HepG2 (cell line): ENCODE results near the gene MYLK.

Source experiments
- CCAR2 ChIP-seq: fragments of 200-400 bp; formaldehyde crosslinking; optimal IDR thresholded peaks from 2 replicates; pipeline ENCODE3; 2018; ENCODE audit warnings: low read depth, mild to moderate bottlenecking, low read length, moderate library complexity
- TF ChIP-seq, protein P1 (sequence below): sonication (generic); formaldehyde crosslinking; IDR thresholded peaks from 2 replicates; pipeline ENCODE4 v1.5.0; 2020; ENCODE audit warnings: mild to moderate bottlenecking, missing genetic modification reagents, moderate library complexity

DNA sequence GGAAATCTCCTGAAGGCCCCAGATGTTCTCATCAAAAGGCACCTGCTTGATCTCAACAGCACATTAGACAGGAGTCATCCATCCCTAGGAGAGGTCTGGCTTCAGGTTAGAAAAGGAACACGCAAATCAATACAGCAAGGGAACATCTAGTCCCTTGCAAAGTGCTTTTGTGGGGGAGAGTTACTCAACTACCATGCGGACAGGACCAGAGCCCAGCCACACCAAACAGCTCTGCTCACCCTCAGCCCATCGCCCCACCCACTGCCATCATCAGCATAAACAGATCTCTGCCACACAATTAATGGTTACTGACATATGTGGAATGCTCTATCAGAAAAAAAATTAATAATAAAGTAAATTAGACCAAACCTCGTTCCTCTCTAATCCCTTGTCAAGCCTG, 85.6 kb downstream of the MYLK start:
- no peak for TF ChIP-seq CCAR2
- TF ChIP-seq, protein P1, sequence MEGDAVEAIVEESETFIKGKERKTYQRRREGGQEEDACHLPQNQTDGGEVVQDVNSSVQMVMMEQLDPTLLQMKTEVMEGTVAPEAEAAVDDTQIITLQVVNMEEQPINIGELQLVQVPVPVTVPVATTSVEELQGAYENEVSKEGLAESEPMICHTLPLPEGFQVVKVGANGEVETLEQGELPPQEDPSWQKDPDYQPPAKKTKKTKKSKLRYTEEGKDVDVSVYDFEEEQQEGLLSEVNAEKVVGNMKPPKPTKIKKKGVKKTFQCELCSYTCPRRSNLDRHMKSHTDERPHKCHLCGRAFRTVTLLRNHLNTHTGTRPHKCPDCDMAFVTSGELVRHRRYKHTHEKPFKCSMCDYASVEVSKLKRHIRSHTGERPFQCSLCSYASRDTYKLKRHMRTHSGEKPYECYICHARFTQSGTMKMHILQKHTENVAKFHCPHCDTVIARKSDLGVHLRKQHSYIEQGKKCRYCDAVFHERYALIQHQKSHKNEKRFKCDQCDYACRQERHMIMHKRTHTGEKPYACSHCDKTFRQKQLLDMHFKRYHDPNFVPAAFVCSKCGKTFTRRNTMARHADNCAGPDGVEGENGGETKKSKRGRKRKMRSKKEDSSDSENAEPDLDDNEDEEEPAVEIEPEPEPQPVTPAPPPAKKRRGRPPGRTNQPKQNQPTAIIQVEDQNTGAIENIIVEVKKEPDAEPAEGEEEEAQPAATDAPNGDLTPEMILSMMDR (CRISPR knock-in tag): no peak
